HG02763 (cell line): ENCODE data around the gene GLIPR2.
"Not testable (repeated sequence)": the region's sequence is repeated elsewhere in the genome, so short reads cannot be mapped to it uniquely, and the experiment has no call there.

Source experiments
- ATAC-seq: cut with Tn5 transposase; IDR thresholded peaks from one replicate; pipeline ENCODE4 v1.9.1; 2021; ENCODE audit warnings: mild to moderate bottlenecking, moderate library complexity; ENCODE audit not compliant: unreplicated experiment

The GLIPR2 gene

GRCh38 chr9:36136272-36136893 lies at the start of gene GLIPR2:
Gene GLIPR2, plus strand, starts transcription at chr9:36136733. Its CDS starts 46 bp downstream, at chr9:36136779.
- ATAC-seq: peak; percentile 92

GRCh38 chr9:36087054-36087453 lies 49.5 kb upstream of the GLIPR2 start:
- not testable (repeated sequence) for ATAC-seq

- no peak for ATAC-seq
Measured at GRCh38 chr9:36088020-36088419, 48.5 kb upstream of the GLIPR2 start.

- ATAC-seq: no peak
Measured at GRCh38 chr9:36091026-36091953, 45.2 kb upstream of the GLIPR2 start.

GRCh38 chr9:36092014-36092413 lies 44.5 kb upstream of the GLIPR2 start:
- ATAC-seq: no peak

- ATAC-seq: peak; percentile 90
Measured at GRCh38 chr9:36092509-36093215, 43.9 kb upstream of the GLIPR2 start.

- ATAC-seq: no peak
Measured at GRCh38 chr9:36093384-36093783, 43.1 kb upstream of the GLIPR2 start.

GRCh38 chr9:36099718-36100117 lies 36.8 kb upstream of the GLIPR2 start:
- ATAC-seq: no peak

- ATAC-seq: no peak
Measured at GRCh38 chr9:36100532-36100931, 36.0 kb upstream of the GLIPR2 start.

- ATAC-seq: no peak
Measured at GRCh38 chr9:36101916-36102741, 34.4 kb upstream of the GLIPR2 start.

- ATAC-seq: no peak
Measured at GRCh38 chr9:36102742-36103495, 33.6 kb upstream of the GLIPR2 start.

GRCh38 chr9:36109071-36109470 lies 27.5 kb upstream of the GLIPR2 start:
- no peak for ATAC-seq

GRCh38 chr9:36110434-36110833 lies 26.1 kb upstream of the GLIPR2 start:
- ATAC-seq: no peak

- ATAC-seq: no peak
Measured at GRCh38 chr9:36112516-36112915, 24.0 kb upstream of the GLIPR2 start.

GRCh38 chr9:36113999-36114398 lies 22.5 kb upstream of the GLIPR2 start:
- no peak for ATAC-seq

GRCh38 chr9:36116593-36116992 lies 19.9 kb upstream of the GLIPR2 start:
- ATAC-seq: no peak

GRCh38 chr9:36118201-36118600 lies 18.3 kb upstream of the GLIPR2 start:
- ATAC-seq: no peak

- no peak for ATAC-seq
Measured at GRCh38 chr9:36118706-36119105, 17.8 kb upstream of the GLIPR2 start.

- no peak for ATAC-seq
Measured at GRCh38 chr9:36119476-36119875, 17.1 kb upstream of the GLIPR2 start.

- no peak for ATAC-seq
Measured at GRCh38 chr9:36120705-36121104, 15.8 kb upstream of the GLIPR2 start.
